RPMI7951 (cell line): ENCODE measurements around the gene GALNT2. TPM values are rescaled to one million over a fixed set of nuclear protein-coding genes. Genes with fewer than 3 reads are reported as not detected.

Source experiments
- DNase-seq: peaks from one replicate; pipeline ENCODE4 v3.0.0-alpha.2; 2012; ENCODE audit warnings: low read depth
- total RNA-seq: library from RNA; depleted of rRNA; stranded (reverse); fragments of >200 nt; shearing (Covaris generic); gene quantifications from 2 replicates; pipeline ENCODE4 v1.2.3, GENCODE V29; 2014

Gene GALNT2
- total RNA-seq, 1 experiment from 2014 or later = 26.6 TPM

GRCh38 chr1:230186003-230186863 is 119.2 kb downstream of the GALNT2 start:
- peak; percentile 70 for DNase-seq

- no peak for DNase-seq
Observed at GRCh38 chr1:230186874-230187273, 119.8 kb downstream of the GALNT2 start.

- DNase-seq = no peak
Observed at GRCh38 chr1:230187290-230187689, 120.3 kb downstream of the GALNT2 start.

- DNase-seq = no peak
Observed at GRCh38 chr1:230188826-230189225, 121.8 kb downstream of the GALNT2 start.

GRCh38 chr1:230189341-230189740 is 122.3 kb downstream of the GALNT2 start:
- DNase-seq = no peak

- no peak for DNase-seq
Observed at GRCh38 chr1:230189824-230190223, 122.8 kb downstream of the GALNT2 start.

- no peak for DNase-seq
Observed at GRCh38 chr1:230191079-230191804, 124.2 kb downstream of the GALNT2 start.

GRCh38 chr1:230191855-230192254 is 124.8 kb downstream of the GALNT2 start:
- no peak for DNase-seq

GRCh38 chr1:230194525-230194924 is 127.5 kb downstream of the GALNT2 start:
- DNase-seq = no peak

GRCh38 chr1:230195199-230195598 is 128.2 kb downstream of the GALNT2 start:
- no peak for DNase-seq

- DNase-seq = no peak
Observed at GRCh38 chr1:230196077-230196476, 129.0 kb downstream of the GALNT2 start.

- no peak for DNase-seq
Observed at GRCh38 chr1:230197644-230198567, 130.9 kb downstream of the GALNT2 start.

GRCh38 chr1:230199034-230199433 is 132.0 kb downstream of the GALNT2 start:
- DNase-seq = no peak

- no peak for DNase-seq
Observed at GRCh38 chr1:230199554-230199953, 132.5 kb downstream of the GALNT2 start.

- no peak for DNase-seq
Observed at GRCh38 chr1:230200276-230200675, 133.2 kb downstream of the GALNT2 start.

GRCh38 chr1:230201445-230201844 is 134.4 kb downstream of the GALNT2 start:
- no peak for DNase-seq

- no peak for DNase-seq
Observed at GRCh38 chr1:230204842-230205241, 137.8 kb downstream of the GALNT2 start.

- no peak for DNase-seq
Observed at GRCh38 chr1:230205719-230206198, 138.7 kb downstream of the GALNT2 start.

- DNase-seq = no peak
Observed at GRCh38 chr1:230206207-230206606, 139.2 kb downstream of the GALNT2 start.

- no peak for DNase-seq
Observed at GRCh38 chr1:230206976-230207375, 139.9 kb downstream of the GALNT2 start.

- DNase-seq = no peak
Observed at GRCh38 chr1:230207598-230207997, 140.6 kb downstream of the GALNT2 start.
